Stimulated activated CD8-positive, alpha-beta memory T cell treated with anti-CD3 and anti-CD28 coated beads, Interleukin-4, amount 100 ng/mL, for 24 hours (primary cell): ENCODE data around the gene PLA2G4B.

Experiments
- DNase-seq: peaks from one replicate; pipeline ENCODE4 v3.0.0-alpha.2; 2020; ENCODE audit warnings: low read depth

Gene PLA2G4B

DNA sequence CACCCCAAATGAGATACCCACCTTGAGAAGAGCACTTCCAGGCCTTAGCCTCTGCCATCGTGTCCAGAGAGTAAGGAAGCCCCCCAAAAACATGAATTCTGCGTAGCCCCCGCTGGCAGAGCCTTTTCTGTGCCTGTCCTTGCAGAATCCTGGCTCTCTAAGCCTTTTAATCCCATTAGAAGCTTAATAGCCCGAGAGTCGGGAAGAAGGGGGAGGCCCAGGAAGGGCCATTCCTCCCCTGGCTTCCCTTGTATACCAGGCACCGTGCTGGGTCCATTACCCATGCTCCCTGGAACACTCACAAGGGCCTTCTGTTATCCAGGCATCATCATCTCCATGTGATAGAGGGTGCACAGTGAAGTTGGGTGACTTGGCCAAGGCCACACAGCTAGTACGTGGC, 48.1 kb downstream of the PLA2G4B start:
- no peak for DNase-seq

DNA sequence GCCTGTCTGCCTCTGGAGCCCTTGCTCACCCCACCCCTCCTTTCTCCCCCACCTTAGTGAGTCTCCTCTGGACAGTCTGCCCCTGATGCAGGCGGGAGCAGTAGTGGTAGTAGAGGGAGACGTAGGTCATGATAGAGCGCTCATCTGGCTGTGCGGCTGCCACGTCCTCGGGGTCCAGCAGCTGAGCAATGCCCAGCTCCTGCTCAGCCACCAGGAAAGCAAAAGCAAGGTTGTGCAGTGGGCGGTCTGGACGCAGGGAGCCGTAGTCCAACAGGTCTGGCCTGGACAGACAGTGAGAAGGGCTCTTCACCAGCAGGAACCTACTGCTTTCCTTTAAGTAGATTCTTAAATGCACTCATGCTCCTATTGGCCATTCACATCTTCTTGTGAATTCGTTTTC, 48.5 kb downstream of the PLA2G4B start:
- DNase-seq: no peak

DNA sequence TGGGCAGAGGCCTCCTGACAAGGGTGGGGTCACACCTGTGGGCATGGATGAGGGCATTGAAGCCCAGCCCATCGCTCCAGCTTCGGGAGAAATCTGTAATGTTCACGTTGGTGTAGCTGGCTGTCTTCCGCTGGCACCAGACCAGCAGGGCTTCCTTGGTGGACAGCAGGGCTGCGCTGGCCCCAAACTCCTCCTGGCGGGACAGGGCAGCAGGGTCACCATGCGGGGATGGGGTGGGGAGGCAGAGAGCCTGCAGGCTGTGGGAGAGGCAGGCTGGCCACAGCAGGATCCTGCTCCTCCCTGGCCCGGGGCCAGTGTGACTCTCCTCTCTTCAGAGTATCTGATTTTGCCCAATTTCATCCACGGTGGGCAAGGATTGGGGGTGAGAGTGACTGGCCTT, 49.2 kb downstream of the PLA2G4B start:
- DNase-seq: no peak

DNA sequence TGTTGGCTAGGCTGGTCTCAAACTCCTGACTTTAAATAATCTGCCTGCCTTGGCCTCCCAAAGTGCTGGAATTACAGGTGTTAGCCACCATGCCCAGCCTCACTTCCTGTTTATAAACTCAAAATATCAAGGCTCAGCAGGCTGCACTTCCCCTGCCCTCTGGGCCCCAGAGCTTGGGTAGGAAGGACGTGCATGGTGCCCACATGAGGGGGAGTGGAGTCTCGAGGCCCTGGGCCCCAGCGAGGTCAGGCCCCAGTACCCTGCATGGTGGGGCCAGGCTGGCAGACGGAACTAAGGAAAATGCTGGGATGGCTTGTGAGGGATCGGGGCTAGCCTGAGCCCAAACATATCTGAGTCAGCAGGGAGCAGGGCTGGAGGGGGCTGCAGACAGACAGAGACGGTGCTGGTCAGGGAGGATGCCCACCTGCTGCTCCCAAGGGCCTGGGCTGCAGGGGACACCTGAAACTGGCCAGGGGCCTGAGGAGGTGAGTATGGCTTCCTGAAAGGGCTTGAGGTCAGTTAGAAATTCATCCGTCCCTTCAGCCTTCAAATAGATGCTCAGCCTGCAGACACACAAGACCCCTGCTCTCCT, 50.1 kb downstream of the PLA2G4B start:
- DNase-seq: no peak

DNA sequence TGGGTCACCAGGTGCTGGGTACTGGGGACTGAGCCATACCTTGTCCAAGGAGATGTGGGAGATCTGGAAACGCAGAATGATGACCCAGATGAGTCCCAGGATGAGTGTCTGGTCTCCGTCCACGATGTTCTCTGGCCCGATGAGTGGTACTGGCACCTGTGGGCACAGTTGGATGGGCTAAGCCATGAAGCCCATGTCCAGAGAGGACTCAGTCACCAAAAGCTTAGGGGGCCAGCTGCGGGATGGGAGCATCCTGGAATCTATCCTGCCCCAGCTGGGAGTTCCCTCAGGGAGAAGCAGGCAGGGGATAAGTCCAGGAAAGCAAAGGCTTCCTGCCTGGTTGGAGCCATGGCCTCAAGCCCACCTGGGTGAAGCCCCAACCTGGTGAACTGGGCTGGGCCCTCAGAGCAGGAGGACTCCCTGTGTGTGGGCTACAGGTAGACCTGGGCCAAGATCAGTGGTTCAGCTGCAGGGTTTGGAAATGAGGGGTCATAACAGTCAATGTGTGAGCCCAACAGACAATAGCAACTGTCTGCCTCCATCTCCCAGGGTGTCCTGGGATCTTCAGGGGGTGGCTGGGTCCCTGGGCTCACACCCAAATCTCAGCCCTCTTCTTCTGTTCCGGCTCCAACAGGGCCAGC, 51.5 kb downstream of the PLA2G4B start:
- DNase-seq: no peak

DNA sequence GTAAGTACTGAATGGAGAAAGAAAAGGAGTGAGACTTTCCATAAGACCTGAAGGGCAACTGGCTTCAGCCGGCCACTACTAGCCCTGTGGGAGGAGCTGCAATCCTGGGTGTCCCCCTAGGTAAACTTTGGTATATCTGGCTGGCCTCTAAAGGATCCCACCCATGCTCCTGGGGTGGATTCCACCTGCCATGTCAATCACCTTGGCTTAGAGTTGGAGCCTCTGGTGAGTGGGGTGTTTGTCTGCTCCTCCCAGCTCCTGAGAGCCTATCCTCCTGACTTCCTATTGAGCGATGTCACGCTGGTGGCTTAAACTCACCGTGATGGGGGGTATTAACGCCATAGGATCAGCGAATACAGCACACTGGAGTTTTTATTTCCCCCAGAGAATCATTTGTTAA, 52.6 kb downstream of the PLA2G4B start:
- no peak for DNase-seq

DNA sequence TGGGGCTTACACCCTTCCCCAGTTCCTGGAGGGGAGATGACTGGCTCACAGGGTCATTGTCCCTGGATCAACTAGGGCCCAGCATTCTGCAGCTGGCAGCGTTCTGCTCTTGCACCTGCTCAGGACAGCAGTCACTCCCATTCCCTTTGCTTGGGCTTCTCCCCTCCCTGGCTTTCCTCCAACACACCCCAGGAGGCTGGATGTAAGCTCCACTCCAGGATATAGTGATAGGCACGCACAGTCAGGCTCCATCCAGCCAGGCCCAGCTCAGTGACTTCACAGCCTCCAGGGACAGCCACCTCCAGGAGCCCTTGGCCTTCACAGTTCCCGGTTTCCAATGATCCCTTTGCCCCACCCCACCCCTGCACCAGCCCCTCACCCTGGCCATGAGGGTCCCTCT, 53.3 kb downstream of the PLA2G4B start:
- DNase-seq: no peak

DNA sequence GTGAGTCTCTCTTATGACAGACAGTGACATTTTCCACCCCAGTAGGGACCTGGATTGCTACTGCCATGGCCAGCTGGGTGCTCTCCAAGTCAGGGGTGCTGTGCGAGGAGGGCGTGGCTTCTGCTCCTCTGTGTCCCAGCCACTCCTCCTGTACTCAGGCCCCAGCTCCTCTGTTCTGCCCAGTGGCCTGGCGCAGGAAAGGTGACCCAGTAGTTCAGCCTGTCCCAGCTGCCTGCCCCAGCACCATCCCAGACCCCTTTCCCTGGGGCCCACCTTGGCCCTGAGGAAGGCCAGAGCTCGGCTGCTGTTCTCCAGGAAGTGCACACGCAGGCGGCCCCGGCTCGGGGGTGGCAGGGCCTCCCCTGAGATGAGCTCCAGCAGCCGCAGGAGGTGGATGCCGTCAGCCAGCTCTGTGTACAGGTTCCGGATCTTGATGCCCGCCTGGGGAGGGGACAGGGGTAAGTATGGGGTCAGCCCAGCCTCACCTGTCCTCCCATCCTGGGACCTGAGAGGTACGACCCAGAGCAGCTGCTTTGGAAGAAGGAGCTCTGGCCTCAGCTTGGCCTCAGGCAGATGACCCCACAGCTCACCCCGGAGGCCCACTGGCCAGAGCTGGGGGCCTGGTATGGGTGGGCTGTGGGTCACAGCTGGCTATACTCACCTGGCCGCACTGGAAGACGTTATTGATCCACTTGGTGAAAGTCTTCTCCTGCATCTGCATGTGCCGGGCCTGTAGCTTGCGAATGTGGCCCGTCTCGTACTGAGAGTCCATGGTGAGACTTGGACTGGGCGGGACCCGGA, 54.2 kb downstream of the PLA2G4B start:
- DNase-seq: no peak

DNA sequence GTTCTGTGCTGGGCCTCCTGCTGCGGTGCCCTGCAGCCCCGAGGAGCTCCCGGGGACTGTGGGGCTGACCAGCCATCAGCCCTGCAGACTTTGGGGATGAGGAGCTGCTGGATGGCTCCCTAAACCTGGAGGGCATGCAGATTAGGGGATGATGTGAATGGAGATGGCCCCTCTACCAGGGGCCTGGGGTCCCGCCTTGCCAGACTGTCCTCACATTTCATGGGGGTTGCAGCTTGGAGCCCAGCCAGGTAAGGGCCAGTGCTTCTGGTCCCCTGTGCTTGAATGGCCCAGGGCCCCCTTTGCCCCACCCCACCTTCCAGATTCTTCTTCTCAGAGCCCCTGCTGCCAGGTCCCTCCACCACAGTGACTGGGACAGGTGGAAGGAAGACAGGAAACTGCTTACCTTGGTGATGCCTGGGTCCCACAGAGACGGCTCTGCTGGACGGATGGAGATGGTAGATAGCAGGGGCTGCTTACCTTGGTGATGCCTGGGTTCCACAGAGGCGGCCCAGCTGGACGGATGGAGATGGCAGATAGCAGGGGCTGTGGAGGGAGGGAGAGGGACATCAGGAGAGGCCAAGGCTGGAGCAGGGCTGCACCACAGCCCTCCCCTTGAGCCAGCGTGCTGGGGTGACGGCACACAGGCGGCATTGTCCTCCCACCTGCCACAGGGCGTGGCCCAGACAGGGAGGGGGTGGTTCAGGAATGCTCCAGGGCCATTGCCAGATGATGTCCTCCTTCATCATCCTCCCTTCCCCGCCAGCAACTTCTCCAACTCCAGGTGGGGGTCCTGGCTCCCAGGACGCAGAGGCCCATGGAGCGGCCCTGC, 55.0 kb downstream of the PLA2G4B start, which contains the start of gene SPTBN5:
SPTBN5 (minus strand) TSS at position 632 of the 829 bp plus-strand sequence; CDS start at position 76, 556 bp downstream.
- no peak for DNase-seq

DNA sequence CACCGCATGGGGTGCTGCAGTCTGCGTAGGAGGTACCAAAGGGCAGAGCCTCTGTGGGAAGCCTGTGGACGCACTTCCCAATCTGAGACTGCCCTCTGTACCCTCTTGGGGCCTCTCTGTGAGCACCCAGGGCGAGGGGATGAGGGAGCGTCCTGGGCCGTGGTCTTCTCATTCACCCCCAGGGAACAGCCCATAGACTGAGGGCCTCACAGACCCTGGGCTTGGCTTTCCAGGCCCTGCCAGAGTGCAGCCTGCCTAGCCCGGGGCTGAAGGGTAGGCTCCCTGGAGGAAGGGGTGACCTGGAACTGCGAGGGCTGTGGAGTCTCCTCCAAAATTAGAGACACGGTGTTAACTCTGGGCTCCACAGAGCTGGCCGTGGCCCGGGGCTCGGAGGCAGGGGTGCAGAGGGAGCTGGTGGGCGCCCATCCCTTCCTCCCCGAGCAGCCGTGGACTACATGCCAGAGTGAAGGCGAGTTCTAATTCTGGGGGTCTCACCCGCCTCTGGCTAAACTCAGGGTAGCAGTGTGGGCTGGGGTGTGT, 55.7 kb downstream of the PLA2G4B start:
- no peak for DNase-seq

DNA sequence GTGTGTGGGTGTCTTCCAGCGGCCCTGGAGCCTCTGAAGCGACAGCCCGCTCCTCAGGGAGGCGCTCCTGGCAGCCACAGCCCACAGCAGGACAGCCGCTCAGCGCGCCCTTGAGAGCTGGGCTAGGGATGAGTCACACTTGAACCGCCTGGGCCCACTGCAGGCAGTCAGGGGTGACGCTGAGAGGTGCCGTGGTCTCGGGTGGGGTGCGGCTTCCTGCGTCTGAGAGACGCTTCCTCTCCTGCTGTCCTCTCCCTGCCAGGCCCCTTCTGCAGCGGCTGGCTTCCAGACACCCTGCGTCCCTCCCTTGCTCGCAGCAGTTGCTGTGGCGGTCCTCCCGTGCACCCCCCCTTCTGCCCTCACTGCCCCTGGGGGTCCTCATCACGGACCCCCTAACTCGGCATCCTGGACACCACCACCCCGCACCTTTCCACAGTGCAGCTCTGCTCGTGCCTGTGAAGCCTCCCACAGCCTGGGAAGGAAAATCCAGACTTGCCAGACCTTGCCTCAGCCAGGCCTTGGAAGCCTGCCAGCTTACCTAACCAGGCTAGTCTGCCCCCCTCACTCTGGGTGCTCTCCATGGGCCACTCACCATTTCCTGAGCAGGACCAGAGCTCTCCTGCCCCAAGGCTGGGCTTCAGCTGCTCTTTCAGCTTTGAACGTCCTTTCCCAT, 56.3 kb downstream of the PLA2G4B start:
- DNase-seq: peak; percentile 72

DNA sequence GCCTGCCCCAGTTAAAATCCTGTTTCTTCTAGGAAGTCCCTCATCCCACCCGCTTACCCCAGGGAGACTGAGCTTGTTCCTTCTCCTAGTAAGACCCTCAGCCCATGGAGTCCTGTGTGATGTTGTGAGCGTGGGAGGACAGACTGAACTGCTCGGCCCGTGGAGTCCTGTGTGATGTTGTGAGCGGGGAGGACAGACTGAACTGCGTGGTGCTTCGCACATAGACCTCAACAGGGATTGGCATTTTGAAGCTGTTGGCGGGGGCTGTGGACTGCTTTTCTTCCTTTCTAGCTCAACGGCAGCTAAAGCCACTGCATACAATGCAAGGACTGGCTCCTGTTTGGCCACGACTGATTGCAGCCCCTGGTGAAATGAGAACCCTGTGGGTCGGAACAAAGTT, 56.8 kb downstream of the PLA2G4B start:
- DNase-seq: no peak

DNA sequence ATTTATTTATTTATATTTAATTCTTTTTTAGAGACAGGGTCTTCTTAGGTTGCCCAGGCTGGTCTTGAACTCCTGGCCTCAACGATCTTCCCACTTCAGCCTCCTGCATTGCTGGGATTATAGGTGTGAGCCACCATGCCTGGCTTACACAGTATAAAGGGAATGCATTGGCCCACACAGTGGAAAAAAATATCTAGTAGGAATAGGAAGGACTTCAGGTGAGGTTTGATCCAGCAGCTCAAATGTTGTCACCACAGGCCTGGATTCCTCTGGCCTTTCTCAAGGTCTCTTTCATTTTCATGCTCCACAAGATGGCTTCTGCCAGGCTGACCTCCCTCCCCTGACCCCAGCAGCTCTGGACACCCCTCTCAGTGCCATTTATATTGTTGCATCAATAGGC, 57.3 kb downstream of the PLA2G4B start:
- no peak for DNase-seq

DNA sequence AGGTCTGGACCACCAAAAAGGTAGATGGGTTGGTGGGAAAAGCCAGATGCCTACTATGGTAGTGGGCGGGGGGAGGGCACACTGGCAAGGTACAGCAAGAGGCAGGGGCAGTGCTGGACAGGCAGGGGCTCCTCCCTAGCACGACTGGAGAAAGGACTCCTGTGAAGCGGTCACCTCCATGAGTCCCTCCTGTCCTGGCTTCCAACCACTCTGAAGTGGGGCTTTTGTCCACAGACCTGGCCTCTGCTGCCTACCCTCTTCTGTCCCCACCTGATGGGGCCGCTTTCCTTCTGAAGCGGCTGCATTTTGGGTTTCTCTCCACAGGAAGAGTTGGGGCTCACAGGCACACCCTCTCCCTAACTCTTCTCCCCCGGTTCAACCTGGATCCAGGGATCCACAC, 57.9 kb downstream of the PLA2G4B start:
- DNase-seq: no peak

DNA sequence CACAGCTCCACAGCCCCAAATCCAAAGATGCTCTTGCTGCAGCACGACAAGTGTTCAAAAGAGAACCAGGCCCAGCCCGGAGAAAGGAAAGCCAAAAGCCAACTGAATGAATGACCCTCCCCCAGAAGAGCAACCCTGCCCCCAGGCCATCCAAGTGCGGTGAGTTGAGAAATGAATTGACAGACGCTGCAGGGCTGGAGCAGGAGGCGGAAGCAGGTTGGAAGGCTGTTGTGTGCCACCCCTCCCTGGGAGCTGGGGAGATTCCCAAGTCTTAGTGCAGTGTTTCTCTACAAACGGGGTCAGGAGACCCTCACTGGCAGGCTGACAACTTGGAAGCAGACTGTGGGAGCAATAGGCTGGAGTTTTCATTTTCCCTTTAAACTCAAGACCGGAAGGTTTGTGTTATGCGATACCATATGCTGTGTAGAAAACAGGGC, 58.7 kb downstream of the PLA2G4B start:
- no peak for DNase-seq
